Stimulated activated CD4-positive, alpha-beta T cell treated with anti-CD3 and anti-CD28 coated beads, TNF-alpha, amount 100 ng/mL, for 24 hours (primary cell): ENCODE results near the gene CCBE1.

Experiments used
- DNase-seq, 3 experiments: peaks; one replicate each; pipeline ENCODE4 v3.0.0-alpha.2; 2020; ENCODE audit warnings: low read depth in 3 of 3

The CCBE1 gene

DNA sequence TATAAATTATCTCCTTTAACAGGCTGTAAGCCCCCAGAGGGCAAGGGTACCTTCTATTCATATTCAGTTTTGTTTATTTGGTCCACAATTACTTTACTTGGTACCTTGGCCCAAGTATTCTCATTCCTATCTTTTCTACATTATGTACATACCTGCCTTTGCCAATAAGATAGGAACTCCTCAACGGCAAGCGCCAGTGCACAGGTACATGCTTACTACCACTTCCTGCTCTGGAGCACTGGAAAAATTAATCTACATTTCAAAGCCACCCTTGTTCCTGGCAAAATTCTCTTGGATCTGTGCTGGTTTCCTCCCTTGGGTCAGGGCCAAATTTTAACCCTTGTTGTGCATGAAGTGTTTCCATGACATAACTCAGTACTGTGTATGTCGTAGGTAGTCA lies 303.8 kb downstream of the CCBE1 start:
- DNase-seq = no peak

DNA sequence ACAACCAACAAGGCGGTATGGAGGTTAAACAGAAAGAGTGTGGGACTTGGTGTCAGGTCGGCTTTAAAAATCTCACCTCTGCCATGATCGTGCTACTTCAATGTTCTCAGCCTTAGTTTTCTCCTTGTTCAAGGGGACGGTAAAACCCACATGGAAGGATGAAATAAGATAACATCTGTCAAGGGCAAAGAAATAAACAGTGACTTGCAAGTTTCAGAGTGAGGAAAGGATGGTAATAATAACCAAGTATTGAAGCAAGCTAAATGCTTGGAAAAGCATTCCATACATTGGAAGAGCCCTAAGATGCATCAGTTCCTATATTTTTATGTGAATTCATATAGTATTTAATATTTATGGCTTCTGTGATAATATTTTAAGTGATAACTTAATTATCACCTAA lies 308.4 kb downstream of the CCBE1 start:
- no peak for DNase-seq

DNA sequence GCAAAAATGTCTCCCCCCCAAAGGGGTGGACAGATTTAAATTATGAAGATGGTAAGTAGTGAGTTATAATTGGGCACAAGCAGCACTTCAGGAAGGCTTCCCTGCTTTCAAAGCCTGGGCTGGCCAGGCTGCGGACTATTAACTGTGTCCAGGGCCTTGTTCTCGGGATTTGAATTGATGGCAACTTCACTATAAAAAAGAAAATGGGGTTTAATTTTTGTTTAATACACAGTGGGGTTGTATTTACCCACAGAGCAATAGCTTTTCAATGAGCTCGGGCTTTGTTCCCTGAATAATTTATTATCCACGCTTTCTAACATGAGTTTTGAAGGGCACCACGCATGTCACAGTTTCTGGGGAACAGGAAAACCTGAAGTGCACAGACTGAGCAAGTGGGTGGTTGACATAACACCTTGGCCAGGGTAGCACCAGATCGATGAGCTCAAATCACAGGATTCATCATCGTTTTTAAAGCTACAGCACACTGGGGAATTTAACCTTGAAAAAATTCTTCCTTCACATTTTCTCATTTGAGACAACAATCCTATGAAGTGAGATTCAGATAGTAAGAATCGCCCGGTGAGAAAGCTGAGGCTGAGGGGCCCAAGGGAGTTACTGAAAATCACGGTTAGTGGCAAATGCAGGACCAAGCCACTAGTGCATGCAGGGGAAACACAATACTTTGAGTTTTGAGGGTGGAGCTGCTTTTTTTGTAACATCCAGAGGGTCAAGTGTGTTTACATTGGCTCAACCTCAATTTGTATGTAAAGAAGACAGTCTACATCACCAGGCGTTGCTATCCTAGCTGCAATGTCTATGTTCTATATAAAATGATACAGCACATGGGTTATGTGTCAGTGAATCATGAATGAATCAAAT lies 309.3 kb downstream of the CCBE1 start:
- no peak for DNase-seq

DNA sequence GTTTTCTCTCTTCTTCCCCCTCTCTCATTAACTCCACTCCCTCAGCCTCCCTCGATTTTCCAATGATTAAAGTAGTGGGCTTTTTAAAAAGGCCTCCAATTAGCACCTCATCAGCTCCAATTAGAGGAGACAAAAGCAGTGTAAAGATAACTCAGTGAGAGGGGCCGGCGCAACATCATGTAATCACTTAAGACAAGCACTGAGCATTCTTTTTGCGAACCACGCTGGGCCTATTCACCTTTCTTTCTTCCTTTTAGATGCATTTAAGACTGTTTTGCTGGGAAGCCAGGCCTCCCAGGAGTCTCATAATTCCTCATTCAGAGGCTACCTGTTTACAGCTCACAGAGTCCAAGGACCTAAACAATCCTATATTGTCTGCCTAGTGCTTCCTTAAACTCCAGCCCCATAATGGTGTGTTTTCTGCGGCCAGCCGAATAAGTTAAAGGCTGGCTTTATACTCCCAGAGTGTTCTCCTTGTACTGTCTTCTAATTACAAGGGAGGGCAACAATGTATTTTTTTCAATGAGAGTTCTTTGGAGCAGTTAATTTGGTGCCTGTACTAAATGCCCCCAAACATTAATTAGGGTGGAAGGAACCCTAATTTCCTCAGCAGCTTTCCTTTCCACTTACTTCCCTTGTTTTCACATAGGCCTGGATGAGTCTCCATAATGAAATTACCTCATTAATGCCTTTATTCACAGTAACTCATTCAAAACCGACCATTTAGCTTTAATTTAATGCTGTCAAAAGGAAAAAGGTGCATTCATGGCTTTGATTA lies 310.1 kb downstream of the CCBE1 start:
- DNase-seq = no peak

DNA sequence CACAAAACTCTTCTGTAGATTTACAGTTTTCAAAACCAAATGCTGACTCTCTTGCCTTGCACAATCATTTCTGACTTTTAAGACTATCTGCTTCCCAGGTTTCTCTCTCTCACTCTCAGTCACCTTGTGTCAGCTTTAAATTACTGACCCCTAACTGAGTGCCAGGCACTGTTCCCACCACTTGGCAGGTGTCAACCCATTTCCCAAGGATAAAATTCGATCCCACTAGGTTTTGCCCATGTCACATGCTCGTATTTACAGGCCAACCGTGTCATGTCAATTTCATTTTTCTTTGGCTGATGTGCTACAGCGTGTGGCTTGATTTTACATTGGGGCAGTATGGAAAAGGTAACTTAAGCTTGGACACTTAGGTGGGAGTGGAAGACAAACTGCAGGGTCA lies 312.0 kb downstream of the CCBE1 start:
- DNase-seq = no peak

DNA sequence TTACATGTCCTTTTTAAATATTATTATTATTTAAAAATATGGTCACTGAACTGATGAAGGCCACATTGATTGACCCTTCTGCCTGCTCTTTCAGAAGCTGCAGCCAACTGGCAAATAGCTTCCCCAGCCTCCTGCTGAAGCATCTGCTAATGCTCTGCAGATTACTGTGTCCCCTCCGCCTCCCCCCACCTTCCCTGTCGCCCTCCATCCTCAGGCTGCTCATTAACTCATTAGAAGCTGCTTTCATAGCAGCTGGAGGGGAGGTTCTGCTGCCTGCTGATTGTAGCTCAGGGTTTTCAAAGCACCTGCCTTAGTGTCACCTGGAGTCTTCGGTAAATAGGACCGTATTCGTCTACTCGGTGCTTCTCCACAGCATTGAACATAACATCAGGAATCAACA lies 313.4 kb downstream of the CCBE1 start:
- no peak for DNase-seq

DNA sequence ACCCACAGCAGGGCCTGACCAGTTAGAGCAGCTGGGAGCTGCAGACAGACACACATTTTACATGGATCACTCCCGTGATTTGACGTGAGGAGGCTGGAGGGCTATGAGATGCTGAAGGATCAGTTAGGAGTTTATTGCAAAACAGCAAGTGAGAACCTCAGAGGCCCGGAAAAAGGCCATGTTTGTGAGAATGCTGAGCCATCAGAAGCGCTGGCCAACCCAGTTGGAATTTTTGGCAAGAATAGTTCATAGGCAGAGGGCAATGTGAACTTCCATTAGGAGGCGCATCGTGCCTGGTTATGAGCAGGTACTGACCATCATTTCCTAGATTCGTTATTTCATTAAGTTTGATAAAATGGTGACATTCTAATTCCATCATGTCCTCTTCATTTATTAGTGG lies 314.8 kb downstream of the CCBE1 start:
- no peak for DNase-seq

DNA sequence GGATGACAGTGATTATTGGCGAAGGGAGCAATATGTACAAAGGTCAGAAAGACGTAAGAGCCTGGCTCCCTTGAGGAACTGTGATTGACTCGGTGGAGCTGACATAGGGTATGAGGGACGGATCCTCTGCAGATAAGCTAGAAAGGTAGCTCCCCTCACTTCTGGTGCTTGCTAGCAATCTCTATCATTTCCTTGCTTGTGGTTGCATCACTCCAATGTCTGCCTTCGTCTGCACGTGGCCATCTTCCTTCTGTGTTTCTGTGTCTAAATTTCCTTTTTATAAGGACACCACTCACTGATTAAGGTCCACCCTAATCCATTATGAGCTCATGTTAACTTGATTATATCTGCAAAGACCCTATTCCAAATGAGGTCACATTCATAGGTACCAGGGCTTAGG lies 315.3 kb downstream of the CCBE1 start:
- no peak for DNase-seq
